SK-N-SH (cell line): Measurements from ENCODE around the gene MADD. TPM values are rescaled to one million over a fixed set of nuclear protein-coding genes. Genes with fewer than 3 reads are reported as not detected.

Experiments used
- CTCF ChIA-PET: fragments of 300-600, 350-600 bp; formaldehyde crosslinking; extraction: SDS; loops from one replicate; lab custom pipeline; 2021; lab: Yijun Ruan, JAX
- POLR2A ChIA-PET: fragments of 350-600 bp; sonication (Branson Sonifier 250); formaldehyde crosslinking; extraction: SDS; loops from one replicate; lab custom pipeline; 2020; ENCODE audit warnings: antibody characterized with exemption, inconsistent platforms; lab: Yijun Ruan, JAX
- DNase-seq: peaks from one replicate; pipeline ENCODE4 v3.0.0; 2012
- H2AFZ ChIP-seq: fragments of 200-600 bp; sonication (generic); 2 replicates; pipeline ENCODE4 v1.8.1; 2016; ENCODE audit warnings: antibody characterized with exemption, mild to moderate bottlenecking, low read depth
- H3F3A ChIP-seq: fragments of 200-600 bp; sonication (generic); replicated peaks from 2 replicates; pipeline ENCODE3; 2016; ENCODE audit warnings: antibody characterized with exemption, mild to moderate bottlenecking; ENCODE audit not compliant: insufficient read depth
- H3K27ac ChIP-seq, 2 experiments: fragments of 200-500 bp in 1 of 2; fragments of 200-600 bp in 1 of 2; sonication (Bioruptor generic) in 1 of 2; sonication (generic), shearing (Covaris generic) in 1 of 2; 2 replicates each; pipeline versions ENCODE4 v1.5.1 to v1.6.1; 2014 to 2016; ENCODE audit warnings: low read depth in 2 of 2, inconsistent platforms in 1 of 2, low read length in 1 of 2, mild to moderate bottlenecking in 1 of 2, mixed read lengths in 1 of 2
- H3K27me3 ChIP-seq: fragments of 200-600 bp; sonication (generic), shearing (Covaris generic); 2 replicates; pipeline ENCODE4 v1.6.1; 2016; ENCODE audit warnings: mixed run types; ENCODE audit not compliant: insufficient read depth
- H3K36me3 ChIP-seq, 2 experiments: fragments of 200-500 bp in 1 of 2; fragments of 200-600 bp in 1 of 2; sonication (Bioruptor generic) in 1 of 2; sonication (generic) in 1 of 2; replicated peaks in 1 of 2; 2 replicates each; pipeline versions ENCODE3 to v1.5.1; 2014 to 2016; ENCODE audit warnings: low read length in 1 of 2, mild to moderate bottlenecking in 1 of 2; ENCODE audit not compliant: insufficient read depth in 2 of 2, control insufficient read depth in 1 of 2
- H3K4me1 ChIP-seq, 2 experiments: fragments of 200-500 bp in 1 of 2; fragments of 200-600 bp in 1 of 2; sonication (Bioruptor generic) in 1 of 2; sonication (generic), shearing (Covaris generic) in 1 of 2; 2 replicates each; pipeline versions ENCODE4 v1.5.1 to v1.6.1; 2014 to 2016; ENCODE audit warnings: low read depth in 1 of 2, low read length in 1 of 2, mixed run types in 1 of 2; ENCODE audit not compliant: insufficient read depth in 2 of 2, control insufficient read depth in 1 of 2
- H3K4me2 ChIP-seq: fragments of 200-600 bp; sonication (generic), shearing (Covaris generic); 2 replicates; pipeline ENCODE4 v1.6.1; 2017; ENCODE audit warnings: mixed run types
- H3K4me3 ChIP-seq, 2 experiments: fragments of 200-500 bp in 1 of 2; fragments of 200-600 bp in 1 of 2; sonication (Bioruptor generic) in 1 of 2; sonication (generic), shearing (Covaris generic) in 1 of 2; 2 replicates each; pipeline versions ENCODE4 v1.5.1 to v1.8.1; 2014 to 2016; ENCODE audit warnings: low read depth in 2 of 2, inconsistent platforms in 1 of 2, low read length in 1 of 2, mild to moderate bottlenecking in 1 of 2, mixed read lengths in 1 of 2, moderate library complexity in 1 of 2
- H3K79me2 ChIP-seq: fragments of 200-600 bp; sonication (generic); 2 replicates; pipeline ENCODE4 v1.8.1; 2017; ENCODE audit warnings: mild to moderate bottlenecking; ENCODE audit not compliant: insufficient read depth
- H3K9ac ChIP-seq: fragments of 200-600 bp; sonication (generic); 2 replicates; pipeline ENCODE4 v1.6.1; 2017; ENCODE audit warnings: mixed run types
- H3K9me2 ChIP-seq: fragments of 200-600 bp; sonication (generic); 2 replicates; pipeline ENCODE4 v1.6.1; 2017; ENCODE audit warnings: mixed run types
- H3K9me3 ChIP-seq: fragments of 200-600 bp; sonication (generic); 2 replicates; pipeline ENCODE4 v1.6.1; 2017; ENCODE audit warnings: mixed run types, mild to moderate bottlenecking, moderate library complexity
- H4K20me1 ChIP-seq: fragments of 200-600 bp; sonication (generic); 2 replicates; pipeline ENCODE4 v1.6.1; 2017; ENCODE audit warnings: mild to moderate bottlenecking, mixed run types; ENCODE audit not compliant: insufficient read depth
- CHD2 ChIP-seq: fragments of 150-350 bp; IDR thresholded peaks from 2 replicates; pipeline ENCODE4 v1.6.1; 2018; ENCODE audit warnings: low read length; ENCODE audit not compliant: partially characterized antibody
- ELF1 ChIP-seq: IDR thresholded peaks from 2 replicates; pipeline ENCODE4 v1.4.0; 2012
- FOXJ3 ChIP-seq: sonication (generic); formaldehyde crosslinking; IDR thresholded peaks from 2 replicates; pipeline ENCODE4 v1.5.1; 2020; ENCODE audit warnings: mild to moderate bottlenecking, missing genetic modification reagents
- GABPA ChIP-seq: IDR thresholded peaks from 2 replicates; pipeline ENCODE4 v1.4.0; 2012; ENCODE audit warnings: low read depth, mild to moderate bottlenecking
- IRF3 ChIP-seq: fragments of 150-350 bp; IDR thresholded peaks from 2 replicates; pipeline ENCODE4 v1.6.1; 2016; ENCODE audit warnings: mild to moderate bottlenecking, low read depth, low read length
- MEF2A ChIP-seq: IDR thresholded peaks from 2 replicates; pipeline ENCODE4 v1.4.0; 2012; ENCODE audit warnings: low read depth, borderline replicate concordance
- POLR2AphosphoS5 ChIP-seq: IDR thresholded peaks from 2 replicates; pipeline ENCODE4 v1.6.1; 2012; ENCODE audit warnings: low read depth, low read length
- RXRA ChIP-seq: IDR thresholded peaks from 2 replicates; pipeline ENCODE4 v1.4.0; 2012; ENCODE audit warnings: low read depth, mild to moderate bottlenecking, borderline replicate concordance
- SIN3A ChIP-seq: IDR thresholded peaks from 2 replicates; pipeline ENCODE4 v1.6.1; 2012; ENCODE audit warnings: low read depth, mild to moderate bottlenecking, low read length, moderate library complexity, borderline replicate concordance
- SMC3 ChIP-seq: IDR thresholded peaks from 2 replicates; pipeline ENCODE4 v1.6.1; 2012; ENCODE audit warnings: low read depth, low read length, improper control_type of control experiment
- TCF12 ChIP-seq: IDR thresholded peaks from 2 replicates; pipeline ENCODE4 v1.4.0; 2012
- YY1 ChIP-seq: IDR thresholded peaks from 2 replicates; pipeline ENCODE4 v1.4.0; 2012; ENCODE audit warnings: low read depth, mild to moderate bottlenecking
- WGBS: methylation state at CpG from one replicate; pipeline ENCODE4 v1.1.6; 2017; ENCODE audit warnings: low lambda C conversion rate; 5-methylcytosine and 5-hydroxymethylcytosine counted together
- polyA plus RNA-seq, 3 experiments: library from polyadenylated mRNA; depleted of rRNA; stranded (reverse); fragments of >200 nt; gene quantifications; 2 replicates each; pipeline ENCODE4 v1.2.3, GENCODE V29; 2012

The MADD gene
- polyA plus RNA-seq, 1 of the 3 experiments (the other 2 are of a cell fraction): 16.4 TPM

- no peak for TF ChIP-seq SIN3A
- TF ChIP-seq ELF1: no peak
- TF ChIP-seq GABPA: no peak
- TF ChIP-seq YY1: no peak
- TF ChIP-seq TCF12: no peak
- TF ChIP-seq SMC3: no peak
- no peak for TF ChIP-seq CHD2
- no peak for TF ChIP-seq IRF3
- TF ChIP-seq RXRA: no peak
- no peak for TF ChIP-seq POLR2AphosphoS5
- no peaks in the 10 kb centered on the region for H3K36me3 ChIP-seq
- CTCF ChIA-PET: interaction anchor here (1.1 to 1.8 kb wide), 5 partner anchors 8 to 115 kb away, joined by 4 to 15 read pairs (median 6); no protein-coding TSS in a partner anchor
- WGBS: 98% methylated on average over 6 of the region's 6 CpGs
- H4K20me1 ChIP-seq: peaks cover 24% of the 10 kb centered on the region
- no peak overlapping the region for H3K4me2 ChIP-seq
- no peak overlapping the region for H2AFZ ChIP-seq
- no peaks in the 10 kb centered on the region for H3K9me2 ChIP-seq
- POLR2A ChIA-PET: no interaction called here
- peak overlapping the region in 1 of 2 experiments; percentile 96; a peak in 2 of 4 replicates for H3K27ac ChIP-seq
- H3K9me3 ChIP-seq: no peaks in the 10 kb centered on the region
- peaks cover 24% of the 10 kb centered on the region for H3K79me2 ChIP-seq
- peaks cover 23% of the 10 kb centered on the region for H3F3A ChIP-seq
- H3K4me1 ChIP-seq: peaks cover 34 to 49% of the 10 kb centered on the region in 2 experiments
- no peak overlapping the region for H3K4me3 ChIP-seq
- no peaks in the 10 kb centered on the region for H3K27me3 ChIP-seq
- no peak overlapping the region for H3K9ac ChIP-seq
- DNase-seq: no peak
Measured at GRCh38 chr11:47267876-47268275, 2.1 kb upstream of the MADD start.

GRCh38 chr11:47268448-47269001, 1.4 kb upstream of the MADD start:
- peak overlapping the region; percentile 78; the same call in 1 of the 2 replicates for H3K9ac ChIP-seq
- 82% methylated on average over 13 of the region's 13 CpGs for WGBS

More at GRCh38 chr11:47268448-47269001, 1.4 kb upstream of the MADD start:
- Histone ChIP-seq H3K4me1 (peaks cover 34 to 49% of the 10 kb centered on the region in 2 experiments), H3K36me3 (no peaks in the 10 kb centered on the region), H3K27me3 (no peaks in the 10 kb centered on the region), H4K20me1 (peaks cover 30% of the 10 kb centered on the region), H3K79me2 (peaks cover 30% of the 10 kb centered on the region), H3K27ac (peak overlapping the region; percentile 85 to 96), H3K4me2 (peak overlapping the region; percentile 89), H3K9me2 (no peaks in the 10 kb centered on the region), H2AFZ (peak overlapping the region; percentile 96)
- no peak for DNase-seq
- 0 out of 2 replicates have a peak, but pooled peaks have one; percentile 10 for TF ChIP-seq FOXJ3 (CRISPR knock-in tag)
- TF ChIP-seq MEF2A: no peak
- TF ChIP-seq, all 33 proteins: peak for 1
- Histone ChIP-seq H3K4me3 (peak overlapping the region in 1 of 2 experiments; percentile 64; a peak in 2 of 4 replicates), H3F3A (peaks cover 23% of the 10 kb centered on the region), H3K9me3 (no peaks in the 10 kb centered on the region)
- POLR2A ChIA-PET: no interaction called here
- CTCF ChIA-PET: interaction anchor here (1.1 to 1.8 kb wide), 5 partner anchors 9 to 115 kb away, joined by 4 to 15 read pairs (median 6); no protein-coding TSS in a partner anchor
